GM18868 (cell line): ENCODE data around the gene QKI.

Experiments
- ATAC-seq: cut with Tn5 transposase; IDR thresholded peaks from one replicate; pipeline ENCODE4 v1.9.1; 2021; ENCODE audit warnings: mild to moderate bottlenecking, moderate library complexity; ENCODE audit not compliant: unreplicated experiment

QKI gene

DNA sequence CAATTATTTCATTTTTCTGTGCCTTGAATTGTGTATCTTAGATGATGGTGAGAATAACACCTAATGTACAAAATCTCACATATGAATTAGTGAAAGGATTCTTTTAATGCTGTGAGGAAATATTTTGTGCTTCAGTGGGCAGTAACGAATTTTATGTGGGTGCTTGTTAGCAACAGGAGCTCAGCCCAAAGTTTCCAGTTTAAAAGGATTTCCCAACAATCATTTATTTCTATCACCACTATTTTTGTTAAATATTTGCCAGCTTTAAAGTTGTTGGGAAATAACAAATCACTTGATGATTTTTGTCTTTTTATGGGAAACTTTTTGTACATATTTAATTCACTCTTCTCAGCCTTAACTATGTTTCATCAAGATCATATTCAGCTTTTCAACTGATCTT, 111.8 kb downstream of the QKI start:
- ATAC-seq = no peak

- no peak for ATAC-seq
Measured at GRCh38 chr6:163527291-163527690, 112.8 kb downstream of the QKI start.

GRCh38 chr6:163529605-163530004, 115.1 kb downstream of the QKI start:
- no peak for ATAC-seq

DNA sequence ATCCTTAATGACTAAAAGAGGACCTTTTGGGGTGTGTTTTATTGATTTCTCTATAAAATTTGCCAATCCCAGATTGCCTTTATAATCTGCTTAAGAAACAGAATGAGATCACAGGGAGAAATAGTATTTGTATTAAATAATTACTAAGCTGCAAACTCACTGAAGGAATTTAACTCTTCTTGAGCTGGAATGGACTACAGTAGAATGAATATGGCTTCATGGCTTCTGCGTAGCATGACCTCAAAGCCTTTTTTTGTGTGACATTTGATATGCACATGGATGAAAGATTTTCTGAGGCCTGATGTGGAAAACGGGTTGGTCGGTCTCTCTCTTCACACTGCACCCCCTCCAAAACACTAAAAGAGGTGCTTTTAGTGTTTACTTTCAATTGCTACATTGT, 115.9 kb downstream of the QKI start:
- no peak for ATAC-seq

GRCh38 chr6:163531122-163531521, 116.6 kb downstream of the QKI start:
- ATAC-seq = no peak

- ATAC-seq = no peak
Measured at GRCh38 chr6:163532526-163533078, 118.1 kb downstream of the QKI start.

GRCh38 chr6:163533443-163533842, 118.9 kb downstream of the QKI start:
- no peak for ATAC-seq

DNA sequence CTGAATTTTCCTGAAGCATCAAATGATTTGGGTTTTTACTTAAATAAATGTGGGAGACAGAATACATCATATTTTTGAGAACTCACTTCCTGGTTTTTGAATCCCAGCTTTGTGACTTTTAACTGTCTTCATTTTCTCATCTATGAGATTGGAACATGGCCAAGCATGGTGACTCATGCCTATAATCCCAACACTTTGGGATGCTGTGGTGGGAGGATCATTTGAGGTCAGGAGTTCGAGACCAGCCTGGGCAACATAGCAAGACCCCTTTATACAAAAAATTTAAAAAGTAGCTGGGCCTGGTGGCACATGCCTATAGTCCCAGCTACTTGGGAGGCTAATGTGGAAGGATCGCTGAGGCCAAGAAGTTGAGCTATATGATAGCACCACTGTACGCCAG, 122.3 kb downstream of the QKI start:
- no peak for ATAC-seq

DNA sequence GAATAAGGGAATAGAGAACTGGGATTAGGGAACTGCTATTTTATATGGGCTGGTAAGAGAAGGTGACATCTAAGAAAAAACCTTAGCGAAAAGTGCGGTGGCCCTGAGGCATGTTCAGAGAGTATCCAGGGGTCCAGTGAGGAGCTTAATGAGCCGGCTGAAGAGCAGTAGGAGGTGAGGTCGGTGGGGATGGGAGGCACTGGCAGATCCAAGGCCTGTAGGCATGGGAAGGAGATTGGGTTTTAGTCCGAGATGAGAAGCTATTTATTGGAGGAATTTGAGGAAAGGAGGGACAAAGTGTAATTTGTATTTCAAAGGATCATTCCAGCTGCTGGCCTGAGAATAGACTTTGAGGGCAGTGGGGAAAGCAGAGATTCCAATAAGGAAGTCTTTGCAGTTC, 123.8 kb downstream of the QKI start:
- no peak for ATAC-seq

- ATAC-seq = no peak
Measured at GRCh38 chr6:163539101-163539762, 124.7 kb downstream of the QKI start.

- ATAC-seq = no peak
Measured at GRCh38 chr6:163543321-163543720, 128.8 kb downstream of the QKI start.

DNA sequence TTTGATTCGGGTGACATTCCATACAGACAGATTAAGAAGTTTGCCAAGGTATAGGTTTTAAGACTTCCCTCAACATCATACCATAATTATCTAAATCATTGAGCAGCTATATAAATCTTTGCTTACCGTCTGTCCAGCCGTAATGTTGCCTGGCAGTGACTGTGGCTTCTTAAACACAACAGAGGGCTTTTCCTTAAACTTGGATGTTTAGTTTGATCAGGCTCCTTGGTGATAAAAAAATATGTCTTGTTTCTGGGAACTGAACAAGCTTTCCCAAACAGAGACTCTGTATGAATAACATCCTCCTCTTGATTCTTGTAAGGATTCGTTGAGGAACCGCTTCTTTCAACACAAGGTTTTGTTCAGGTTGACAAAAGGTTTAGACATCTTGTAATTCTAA, 130.9 kb downstream of the QKI start:
- ATAC-seq = no peak

- no peak for ATAC-seq
Measured at GRCh38 chr6:163547287-163547686, 132.8 kb downstream of the QKI start.

- ATAC-seq = no peak
Measured at GRCh38 chr6:163548624-163549023, 134.1 kb downstream of the QKI start.

GRCh38 chr6:163554032-163554431, 139.5 kb downstream of the QKI start:
- ATAC-seq = no peak

DNA sequence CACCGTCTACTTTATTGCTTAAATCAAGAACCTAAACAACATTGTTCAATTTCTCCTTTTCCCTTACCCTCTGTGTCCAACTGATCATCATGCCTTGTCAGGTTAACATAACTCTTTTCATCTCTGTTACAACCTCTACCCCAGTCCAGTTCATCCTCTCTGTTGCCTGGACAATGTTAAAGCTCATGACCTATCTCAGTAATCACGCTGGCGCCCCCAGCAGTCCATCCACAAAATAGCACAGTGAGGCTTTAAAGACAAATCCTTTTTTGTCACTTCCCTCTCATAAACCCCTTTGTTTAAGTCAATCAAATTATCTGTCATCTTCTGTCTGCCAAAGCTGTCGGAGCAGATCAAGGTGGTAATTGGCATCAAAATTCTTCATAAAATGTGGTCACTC, 140.1 kb downstream of the QKI start:
- ATAC-seq = no peak

- ATAC-seq = no peak
Measured at GRCh38 chr6:163559661-163560060, 145.1 kb downstream of the QKI start.

- no peak for ATAC-seq
Measured at GRCh38 chr6:163563318-163563717, 148.8 kb downstream of the QKI start.

DNA sequence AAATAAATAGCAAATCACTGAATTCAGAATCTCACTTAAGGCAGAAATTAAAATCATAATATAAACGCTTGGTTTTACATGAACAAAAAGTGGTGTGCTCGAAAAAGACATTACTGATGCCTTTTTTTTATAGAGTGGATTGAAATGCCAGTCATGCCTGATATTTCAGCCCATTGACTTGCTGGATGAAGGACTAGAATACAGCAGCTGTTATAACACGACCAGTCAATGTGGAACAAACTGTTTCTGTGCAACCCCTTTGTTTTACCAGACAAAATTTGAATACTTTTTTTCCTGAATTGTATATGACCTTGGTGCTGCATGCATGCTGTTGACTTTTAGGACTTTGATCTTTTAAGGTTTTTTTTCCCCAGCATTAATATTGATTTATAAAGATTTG, 150.0 kb downstream of the QKI start:
- no peak for ATAC-seq

DNA sequence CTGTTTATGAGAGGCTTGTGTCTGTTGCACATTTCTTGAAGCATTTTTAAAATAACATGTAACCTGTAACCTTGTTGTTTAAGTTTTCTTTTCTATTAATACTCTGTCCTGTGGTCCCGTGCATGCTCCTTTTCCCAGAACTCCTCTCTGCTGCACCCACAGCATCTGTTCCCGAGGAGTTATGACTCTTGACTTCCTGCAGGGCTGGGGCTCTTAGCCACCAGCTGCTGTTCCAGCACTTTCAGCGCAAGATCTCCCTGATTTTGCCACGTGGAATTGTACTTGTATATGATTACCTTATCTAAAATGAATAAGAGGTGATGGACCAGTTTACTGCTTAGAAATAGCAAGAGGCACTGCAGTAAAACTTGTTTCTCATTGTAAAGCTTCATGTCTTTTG, 150.6 kb downstream of the QKI start:
- ATAC-seq = no peak

GRCh38 chr6:163566056-163566455, 151.5 kb downstream of the QKI start:
- no peak for ATAC-seq

GRCh38 chr6:163568275-163568674, 153.8 kb downstream of the QKI start:
- no peak for ATAC-seq

- no peak for ATAC-seq
Measured at GRCh38 chr6:163570579-163571231, 156.2 kb downstream of the QKI start.
